ENCODE results near the gene ADAMTS12. TPM values are rescaled to one million over a fixed set of nuclear protein-coding genes. Genes with fewer than 3 reads are reported as not detected.
"Not testable (repeated sequence)": the region's sequence is repeated elsewhere in the genome, so short reads cannot be mapped to it uniquely, and the experiment has no call there.

ADAMTS12 gene
- total RNA-seq, 1 donor = not detected

GRCh38 chr5:33549982-33550567, 341.7 kb downstream of the ADAMTS12 start:
- no peak for DNase-seq (ENCODE audit: low read depth in 2 of 3, low spot score in 2 of 3)

- not testable (repeated sequence) for DNase-seq (ENCODE audit: low read depth in 2 of 3, low spot score in 2 of 3)
Measured at GRCh38 chr5:33539790-33540189, 352.0 kb downstream of the ADAMTS12 start.

- DNase-seq (ENCODE audit: low read depth in 2 of 3, low spot score in 2 of 3) = no peak
Measured at GRCh38 chr5:33539212-33539611, 352.6 kb downstream of the ADAMTS12 start.

GRCh38 chr5:33538201-33538600, 353.6 kb downstream of the ADAMTS12 start:
- DNase-seq (ENCODE audit: low read depth in 2 of 3, low spot score in 2 of 3) = no peak

- no peak for DNase-seq (ENCODE audit: low read depth in 2 of 3, low spot score in 2 of 3)
Measured at GRCh38 chr5:33537240-33537639, 354.6 kb downstream of the ADAMTS12 start.

GRCh38 chr5:33536802-33537201, 355.0 kb downstream of the ADAMTS12 start:
- no peak for DNase-seq (ENCODE audit: low read depth in 2 of 3, low spot score in 2 of 3)

GRCh38 chr5:33531824-33532223, 360.0 kb downstream of the ADAMTS12 start:
- DNase-seq (ENCODE audit: low read depth in 2 of 3, low spot score in 2 of 3) = no peak

- DNase-seq (ENCODE audit: low read depth in 2 of 3, low spot score in 2 of 3) = no peak
Measured at GRCh38 chr5:33531037-33531298, 360.8 kb downstream of the ADAMTS12 start.

GRCh38 chr5:33530183-33531036, 361.4 kb downstream of the ADAMTS12 start:
- no peak for DNase-seq (ENCODE audit: low read depth in 2 of 3, low spot score in 2 of 3)

GRCh38 chr5:33527696-33528095, 364.1 kb downstream of the ADAMTS12 start:
- DNase-seq (ENCODE audit: low read depth in 2 of 3, low spot score in 2 of 3) = no peak

GRCh38 chr5:33526755-33527154, 365.0 kb downstream of the ADAMTS12 start:
- no peak for DNase-seq (ENCODE audit: low read depth in 2 of 3, low spot score in 2 of 3)

- no peak for DNase-seq (ENCODE audit: low read depth in 2 of 3, low spot score in 2 of 3)
Measured at GRCh38 chr5:33524476-33524875, 367.3 kb downstream of the ADAMTS12 start.

- DNase-seq (ENCODE audit: low read depth in 2 of 3, low spot score in 2 of 3) = no peak
Measured at GRCh38 chr5:33523208-33523771, 368.5 kb downstream of the ADAMTS12 start.

- DNase-seq (ENCODE audit: low read depth in 2 of 3, low spot score in 2 of 3) = no peak
Measured at GRCh38 chr5:33516421-33516820, 375.4 kb downstream of the ADAMTS12 start.

GRCh38 chr5:33515366-33515765, 376.4 kb downstream of the ADAMTS12 start:
- DNase-seq (ENCODE audit: low read depth in 2 of 3, low spot score in 2 of 3) = not testable (repeated sequence)

GRCh38 chr5:33513462-33514185, 378.2 kb downstream of the ADAMTS12 start:
- no peak for DNase-seq (ENCODE audit: low read depth in 2 of 3, low spot score in 2 of 3)

- no peak for DNase-seq (ENCODE audit: low read depth in 2 of 3, low spot score in 2 of 3)
Measured at GRCh38 chr5:33509036-33509435, 382.8 kb downstream of the ADAMTS12 start.

GRCh38 chr5:33507426-33507825, 384.4 kb downstream of the ADAMTS12 start:
- DNase-seq (ENCODE audit: low read depth in 2 of 3, low spot score in 2 of 3) = no peak

GRCh38 chr5:33504570-33504969, 387.2 kb downstream of the ADAMTS12 start:
- DNase-seq (ENCODE audit: low read depth in 2 of 3, low spot score in 2 of 3) = no peak

GRCh38 chr5:33501899-33502298, 389.9 kb downstream of the ADAMTS12 start:
- no peak for DNase-seq (ENCODE audit: low read depth in 2 of 3, low spot score in 2 of 3)

- no peak for DNase-seq (ENCODE audit: low read depth in 2 of 3, low spot score in 2 of 3)
Measured at GRCh38 chr5:33501260-33501659, 390.5 kb downstream of the ADAMTS12 start.

Data from hematopoietic multipotent progenitor cell (in vitro differentiated cells).